NCI-H128 (cell line): Measurements from ENCODE around the gene ATOH1.

ENCODE experiments used
- DNase-seq: peaks from one replicate; lab custom pipeline; 2025; ENCODE audit not compliant: unreplicated experiment; lab: John Stamatoyannopoulos, UW

The ATOH1 gene

GRCh38 chr4:93828332-93828994 lies at the start of gene ATOH1:
Gene ATOH1 (plus strand): TSS chr4:93828753. CDS start chr4:93828927, 174 bp downstream.
- no peak for DNase-seq

GRCh38 chr4:93779228-93779627 lies 49.3 kb upstream of the ATOH1 start:
- no peak for DNase-seq

- no peak for DNase-seq
Observed at GRCh38 chr4:93780080-93780479, 48.5 kb upstream of the ATOH1 start.

GRCh38 chr4:93781198-93781597 lies 47.4 kb upstream of the ATOH1 start:
- no peak for DNase-seq

GRCh38 chr4:93786149-93786548 lies 42.4 kb upstream of the ATOH1 start:
- DNase-seq = no peak

- DNase-seq = no peak
Observed at GRCh38 chr4:93788712-93789111, 39.8 kb upstream of the ATOH1 start.

GRCh38 chr4:93791570-93792195 lies 36.9 kb upstream of the ATOH1 start:
- no peak for DNase-seq

GRCh38 chr4:93802045-93802444 lies 26.5 kb upstream of the ATOH1 start:
- no peak for DNase-seq

- no peak for DNase-seq
Observed at GRCh38 chr4:93809773-93810172, 18.8 kb upstream of the ATOH1 start.

GRCh38 chr4:93810340-93810992 lies 18.1 kb upstream of the ATOH1 start:
- no peak for DNase-seq

GRCh38 chr4:93813092-93813491 lies 15.5 kb upstream of the ATOH1 start:
- DNase-seq = no peak

- DNase-seq = no peak
Observed at GRCh38 chr4:93814141-93814540, 14.4 kb upstream of the ATOH1 start.

- no peak for DNase-seq
Observed at GRCh38 chr4:93814722-93815121, 13.8 kb upstream of the ATOH1 start.

- no peak for DNase-seq
Observed at GRCh38 chr4:93825551-93826216, 2.9 kb upstream of the ATOH1 start.

GRCh38 chr4:93827272-93827947 lies 1.1 kb upstream of the ATOH1 start:
- no peak for DNase-seq

GRCh38 chr4:93828995-93829819 lies 654 bp downstream of the ATOH1 start:
- DNase-seq = peak; percentile 3

GRCh38 chr4:93829820-93830687 lies 1.5 kb downstream of the ATOH1 start:
- DNase-seq = no peak

GRCh38 chr4:93831716-93832496 lies 3.4 kb downstream of the ATOH1 start:
- DNase-seq = no peak
